H54 (cell line): ENCODE data around the gene ALDH4A1.

Experiments
- DNase-seq: peaks from one replicate; pipeline ENCODE4 v3.0.0; 2011; ENCODE audit warnings: low spot score, mixed read lengths; ENCODE audit not compliant: insufficient read length
- FAIRE-seq: peaks from 3 replicates; lab custom pipeline; 2011; peaks lifted over from hg19 to GRCh38; lab: Jason Lieb, UNC
- POLR2A ChIP-seq: IDR thresholded peaks from 2 replicates; pipeline ENCODE4 v1.6.1; 2011; ENCODE audit warnings: low read depth, mild to moderate bottlenecking, low read length

ALDH4A1 gene

GRCh38 chr1:18934205-18935000 is 32.0 kb upstream of the ALDH4A1 start:
- DNase-seq (no peak), FAIRE-seq (no peak)
- no peak for TF ChIP-seq POLR2A

DNA sequence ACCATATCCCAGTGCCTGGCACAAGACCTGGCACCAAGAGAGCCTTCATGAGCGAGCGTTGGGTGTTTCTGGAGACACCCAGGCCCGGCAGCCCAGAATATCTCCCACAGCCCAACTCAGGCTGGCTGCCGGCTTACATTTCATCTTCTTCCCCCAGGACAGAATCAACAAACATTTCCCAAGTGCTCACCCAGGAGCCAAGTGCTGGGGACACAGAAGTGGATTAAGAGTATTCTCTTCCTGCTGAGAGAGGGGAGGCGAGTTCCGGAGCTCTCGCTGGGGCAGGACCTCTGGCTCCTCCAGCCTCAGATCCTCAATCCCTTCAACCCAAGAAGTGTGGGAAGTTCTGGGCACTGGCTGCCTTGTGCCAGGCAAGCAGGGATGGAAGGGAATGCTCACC is 30.5 kb upstream of the ALDH4A1 start:
- TF ChIP-seq POLR2A: no peak
- DNase-seq: no peak
- no peak for FAIRE-seq

DNA sequence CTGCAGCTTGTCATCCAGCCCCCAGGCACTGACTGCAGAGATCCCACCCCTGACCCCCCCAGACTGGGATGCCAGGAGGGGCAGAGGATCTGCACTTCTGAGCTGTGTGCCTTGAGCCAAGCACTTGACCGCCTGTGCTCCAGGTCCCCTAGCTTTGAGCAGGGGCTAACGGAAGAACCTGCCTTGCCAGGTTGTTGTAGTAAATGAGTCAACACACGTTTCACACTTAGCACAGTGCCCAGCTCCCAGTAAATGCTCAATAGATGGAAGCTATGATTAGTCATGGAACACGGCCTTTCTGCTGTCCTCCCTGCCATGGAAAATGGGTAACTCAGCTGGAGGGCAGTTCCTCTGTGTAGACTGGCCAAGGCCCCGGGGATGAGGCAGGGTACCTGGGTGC is 30.0 kb upstream of the ALDH4A1 start:
- no peak for TF ChIP-seq POLR2A
- DNase-seq: no peak
- FAIRE-seq: no peak

- TF ChIP-seq POLR2A: no peak
- FAIRE-seq (no peak), DNase-seq (no peak)
Measured at GRCh38 chr1:18931730-18932129, 29.4 kb upstream of the ALDH4A1 start.

- FAIRE-seq (no peak), DNase-seq (no peak)
- no peak for TF ChIP-seq POLR2A
Measured at GRCh38 chr1:18929686-18930085, 27.3 kb upstream of the ALDH4A1 start.

- TF ChIP-seq POLR2A: no peak
- FAIRE-seq (no peak), DNase-seq (no peak)
Measured at GRCh38 chr1:18928985-18929384, 26.6 kb upstream of the ALDH4A1 start.

DNA sequence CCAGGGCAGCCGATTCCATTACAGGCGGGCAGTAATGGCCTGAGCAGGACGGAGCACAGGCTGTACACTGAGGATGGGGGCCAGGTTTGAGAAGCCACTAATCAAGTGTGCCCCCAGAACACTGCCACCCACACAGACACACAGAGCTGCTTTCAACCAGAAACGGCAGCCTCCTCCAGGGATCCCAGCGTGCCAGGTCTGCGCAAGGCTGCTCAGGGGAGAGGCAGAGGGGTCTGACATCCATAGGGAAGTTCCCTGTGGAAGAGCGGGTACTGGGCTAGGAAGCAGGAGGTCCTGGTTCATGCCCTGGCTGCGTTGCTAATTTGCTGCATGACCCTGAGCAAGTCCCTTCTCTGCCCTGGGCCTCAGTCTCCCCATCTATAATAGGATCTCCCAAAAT is 26.1 kb upstream of the ALDH4A1 start:
- no peak for DNase-seq
- no peak for FAIRE-seq
- no peak for TF ChIP-seq POLR2A

DNA sequence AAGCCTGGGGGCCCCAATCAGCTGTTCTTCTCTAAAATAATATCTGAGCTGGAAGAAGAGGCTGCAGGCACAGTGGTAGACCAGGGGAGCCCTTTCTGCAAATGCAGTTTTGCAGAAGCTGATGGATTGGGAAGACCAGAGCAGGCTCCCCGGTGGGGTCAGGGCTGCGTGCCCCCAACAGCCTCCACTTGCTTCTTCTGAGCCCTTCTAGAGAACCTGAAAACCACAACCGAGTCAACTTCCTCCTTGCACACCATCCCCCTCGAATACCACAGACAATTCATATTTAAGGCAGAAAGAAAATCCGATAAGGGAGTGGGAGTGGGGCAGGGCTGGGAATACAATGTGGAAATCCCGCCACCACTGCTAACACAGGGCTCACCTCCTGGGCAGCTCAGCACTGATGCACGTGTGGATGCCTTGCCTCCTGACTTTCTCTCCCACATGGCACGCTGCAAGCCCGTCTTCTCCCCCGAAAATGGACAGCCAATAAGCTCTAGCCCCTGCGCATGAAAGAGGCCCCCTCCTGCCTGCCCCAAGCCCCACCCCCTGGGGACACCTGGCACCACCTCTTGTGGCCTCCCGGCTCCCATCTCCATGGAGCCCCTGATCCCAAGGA is 25.4 kb upstream of the ALDH4A1 start:
- FAIRE-seq (no peak), DNase-seq (no peak)
- TF ChIP-seq POLR2A: no peak

GRCh38 chr1:18927082-18927653 is 24.8 kb upstream of the ALDH4A1 start:
- FAIRE-seq: no peak
- no peak for TF ChIP-seq POLR2A
- DNase-seq: no peak

- DNase-seq (peak; percentile 88), FAIRE-seq (peak; percentile 84)
- no peak for TF ChIP-seq POLR2A
Measured at GRCh38 chr1:18926315-18927081, 24.1 kb upstream of the ALDH4A1 start.

GRCh38 chr1:18925279-18925678 is 22.9 kb upstream of the ALDH4A1 start:
- TF ChIP-seq POLR2A: no peak
- no peak for FAIRE-seq
- DNase-seq: no peak

DNA sequence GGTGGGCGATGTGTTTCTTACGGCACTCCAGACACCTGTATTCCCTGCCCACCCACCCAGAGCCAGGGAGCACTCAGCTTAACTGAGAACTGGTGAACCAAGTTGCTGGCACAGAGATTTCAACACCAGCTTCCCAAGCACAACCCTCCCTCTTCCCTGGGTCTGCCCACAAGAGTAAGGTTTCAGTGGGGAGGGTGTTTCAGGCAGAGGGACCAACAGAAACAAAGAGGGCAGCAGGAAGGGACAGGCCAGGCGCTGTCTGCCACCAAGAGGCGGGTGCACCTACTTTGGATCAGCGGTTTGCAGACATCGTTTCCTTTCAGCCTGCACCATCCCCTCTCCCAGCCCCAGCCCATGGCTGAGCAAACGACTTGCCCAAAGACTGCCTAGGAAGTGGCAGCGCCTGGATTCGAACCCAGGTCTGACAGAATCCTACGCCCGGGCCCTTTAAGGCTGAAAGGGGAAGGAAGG is 21.9 kb upstream of the ALDH4A1 start:
- DNase-seq: no peak
- FAIRE-seq: no peak
- TF ChIP-seq POLR2A: no peak

DNA sequence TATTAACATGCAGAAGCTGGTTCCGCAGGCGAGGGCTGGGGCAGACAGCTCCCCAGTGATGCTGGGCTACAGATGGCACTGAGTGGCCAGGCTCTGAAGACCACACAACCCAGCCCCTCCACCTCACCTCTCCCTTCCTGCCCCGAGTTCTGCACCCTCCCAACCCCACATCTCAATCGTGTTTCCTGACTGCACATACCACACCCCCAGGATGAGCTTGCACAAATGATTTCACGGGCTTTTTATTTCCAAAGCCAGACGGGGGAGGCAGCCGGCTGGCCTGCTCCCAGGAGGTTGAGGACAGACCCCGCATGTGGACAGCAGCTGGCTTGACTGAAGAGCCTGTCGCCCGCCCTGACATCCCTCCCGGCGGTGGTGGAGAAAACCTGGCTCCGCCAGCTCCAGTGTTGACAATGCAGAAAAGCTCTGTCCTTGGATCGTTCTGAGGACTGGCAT is 21.4 kb upstream of the ALDH4A1 start:
- FAIRE-seq (no peak), DNase-seq (no peak)
- TF ChIP-seq POLR2A: no peak
